GM23338 (cell line): Measurements from ENCODE around the gene ATP1A4. TPM values are rescaled to one million over a fixed set of nuclear protein-coding genes. Genes with fewer than 3 reads are reported as not detected.
A peak's percentile ranks its signal among the peaks of the same experiment; 100 is the strongest.

ENCODE experiments used
- ATAC-seq: fragments of 200-7000 bp; cut with Tn5 transposase; 3 replicates; pipeline ENCODE4 v1.9.1; 2020
- DNase-seq: peaks from one replicate; pipeline ENCODE4 v3.0.0-alpha.2; 2015; ENCODE audit warnings: low spot score
- H2AFZ ChIP-seq: fragments of 200-600 bp; sonication (generic); 2 replicates; pipeline ENCODE4 v1.8.0; 2016; ENCODE audit warnings: antibody characterized with exemption, mild to moderate bottlenecking, moderate library complexity
- H3F3A ChIP-seq: fragments of 200-600 bp; sonication (generic); replicated peaks from 2 replicates; pipeline ENCODE4 v1.8.0; 2017; ENCODE audit warnings: antibody characterized with exemption, mixed run types, low read depth
- H3K27ac ChIP-seq: fragments of 200-600 bp; sonication (generic); 2 replicates; pipeline ENCODE4 v1.6.1; 2016; ENCODE audit warnings: low read depth
- H3K27me3 ChIP-seq: fragments of 200-600 bp; sonication (generic); 2 replicates; pipeline ENCODE4 v1.8.0; 2016; ENCODE audit warnings: mild to moderate bottlenecking, mixed run types, moderate library complexity; ENCODE audit not compliant: insufficient read depth
- H3K36me3 ChIP-seq: fragments of 200-600 bp; sonication (generic); 2 replicates; pipeline ENCODE4 v1.8.0; 2016; ENCODE audit warnings: mild to moderate bottlenecking; ENCODE audit not compliant: insufficient read depth
- H3K4me1 ChIP-seq: fragments of 200-600 bp; sonication (generic); 2 replicates; pipeline ENCODE4 v1.8.0; 2016; ENCODE audit warnings: mild to moderate bottlenecking, moderate library complexity; ENCODE audit not compliant: insufficient read depth
- H3K4me2 ChIP-seq: fragments of 200-600 bp; sonication (generic); 2 replicates; pipeline ENCODE4 v1.7.1; 2017; ENCODE audit warnings: mixed run types
- H3K4me3 ChIP-seq: fragments of 200-600 bp; sonication (generic); 2 replicates; pipeline ENCODE4 v1.6.1; 2016; ENCODE audit warnings: mixed run types
- H3K79me2 ChIP-seq: fragments of 200-600 bp; sonication (generic); replicated peaks from 2 replicates; pipeline ENCODE4 v1.8.0; 2017; ENCODE audit warnings: mild to moderate bottlenecking; ENCODE audit not compliant: insufficient read depth
- H3K9me2 ChIP-seq: fragments of 200-600 bp; sonication (generic); 2 replicates; pipeline ENCODE4 v1.8.0; 2017; ENCODE audit not compliant: insufficient read depth
- H4K20me1 ChIP-seq: fragments of 200-600 bp; sonication (generic); replicated peaks from 2 replicates; pipeline ENCODE4 v1.8.0; 2017; ENCODE audit warnings: mild to moderate bottlenecking; ENCODE audit not compliant: insufficient read depth
- H3K27ac Mint-ChIP-seq: 2 replicates; pipeline ENCODE4 v1.8.0; 2020; ENCODE audit warnings: inconsistent platforms, mild to moderate bottlenecking, moderate library complexity, mixed read lengths
- H3K27me3 Mint-ChIP-seq: 3 replicates; pipeline ENCODE4 v1.8.0; 2022; ENCODE audit warnings: low read depth, mild to moderate bottlenecking, moderate library complexity, mixed read lengths, inconsistent platforms; ENCODE audit not compliant: insufficient read depth, poor library complexity
- H3K36me3 Mint-ChIP-seq: 3 replicates; pipeline ENCODE4 v1.8.0; 2021; ENCODE audit warnings: low read depth, mild to moderate bottlenecking, inconsistent platforms, moderate library complexity, mixed read lengths
- H3K4me1 Mint-ChIP-seq: 3 replicates; pipeline ENCODE4 v1.8.0; 2020; ENCODE audit warnings: mild to moderate bottlenecking, inconsistent platforms, mixed read lengths
- H3K4me3 Mint-ChIP-seq: 3 replicates; pipeline ENCODE4 v1.8.0; 2021; ENCODE audit warnings: moderate library complexity, mild to moderate bottlenecking, inconsistent platforms, mixed read lengths
- H3K9me3 Mint-ChIP-seq: 3 replicates; pipeline ENCODE4 v1.8.0; 2020; ENCODE audit warnings: moderate library complexity, mild to moderate bottlenecking, inconsistent platforms, mixed read lengths
- CREB1 ChIP-seq: fragments of 250-450 bp; sonication (Bioruptor Pico); IDR thresholded peaks from 2 replicates; pipeline ENCODE4 v1.5.0; 2020; ENCODE audit warnings: low read depth, mild to moderate bottlenecking, moderate library complexity
- ETS1 ChIP-seq: IDR thresholded peaks from 2 replicates; pipeline ENCODE4 v1.6.1; 2016; ENCODE audit warnings: antibody characterized with exemption
- EZH2 ChIP-seq: fragments of 200-600 bp; sonication (generic); IDR thresholded peaks from one replicate; pipeline ENCODE4 v1.8.0; 2017; ENCODE audit warnings: antibody characterized with exemption, mild to moderate bottlenecking, low read depth; ENCODE audit not compliant: unreplicated experiment
- NANOG ChIP-seq: IDR thresholded peaks from 2 replicates; pipeline ENCODE4 v1.6.1; 2016; ENCODE audit warnings: antibody characterized with exemption, borderline replicate concordance
- POLR2AphosphoS5 ChIP-seq: IDR thresholded peaks from 2 replicates; pipeline ENCODE4 v1.6.1; 2016; ENCODE audit warnings: antibody characterized with exemption, low read depth
- ZNF114 ChIP-seq: fragments of 250-450 bp; sonication (Bioruptor Pico); IDR thresholded peaks from 2 replicates; pipeline ENCODE4 v1.5.0; 2020; ENCODE audit warnings: mild to moderate bottlenecking, moderate library complexity
- ZNF331 ChIP-seq: fragments of 250-450 bp; sonication (Bioruptor Pico); IDR thresholded peaks from 2 replicates; pipeline ENCODE4 v1.5.0; 2020; ENCODE audit warnings: low read depth, mild to moderate bottlenecking, moderate library complexity
- polyA plus RNA-seq: library from polyadenylated mRNA; unstranded; fragments of >200 nt; fragmentation: Nextera tagmentation; extraction: Ambion mirVana; gene quantifications from 2 replicates; pipeline ENCODE4 v1.2.1, GENCODE V29; 2016
- total RNA-seq: library from RNA; depleted of rRNA; stranded (reverse); fragments of >200 nt; shearing (Covaris generic); gene quantifications from 2 replicates; pipeline ENCODE4 v1.2.3, GENCODE V29; 2014
- TF ChIP-seq, protein P1 (sequence below): fragments of 250-450 bp; sonication (Bioruptor Pico); IDR thresholded peaks from 2 replicates; pipeline ENCODE4 v1.5.0; 2020; ENCODE audit warnings: mild to moderate bottlenecking, moderate library complexity

The ATP1A4 gene
- total and polyA plus RNA-seq, 2 experiments from 2014 or later, result 0.27 to 0.63 TPM

GRCh38 chr1:160169553-160170399, 18.4 kb downstream of the ATP1A4 start:
- Histone ChIP-seq H3K4me2 (peak overlapping the region; percentile 56), H3K27ac (peak overlapping the region; percentile 97), H3F3A (peaks cover 20% of the 10 kb centered on the region), H3K4me1 (peaks cover 54% of the 10 kb centered on the region), H4K20me1 (no peaks in the 10 kb centered on the region), H3K79me2 (no peaks in the 10 kb centered on the region), H3K27me3 (no peaks in the 10 kb centered on the region), H3K36me3 (no peaks in the 10 kb centered on the region), H2AFZ (no peak overlapping the region), H3K9me2 (peaks cover 13% of the 10 kb centered on the region), H3K4me3 (peak overlapping the region; percentile 33)
- H3K4me3 Mint-ChIP-seq, result peak overlapping the region; percentile 60
- no peaks in the 10 kb centered on the region; the same call in 1 of the 3 replicates for H3K9me3 Mint-ChIP-seq
- DNase-seq (peak; percentile 96), ATAC-seq (peak; percentile 77)
- peak overlapping the region; percentile 95 for H3K27ac Mint-ChIP-seq
- TF ChIP-seq EZH2 (no peak), NANOG (peak; percentile 99), CREB1 (CRISPR knock-in tag) (peak; percentile 68), ZNF331 (CRISPR knock-in tag) (no peak), POLR2AphosphoS5 (peak; percentile 45; the same call in 1 of the 2 replicates), ETS1 (peak; percentile 95), ZNF114 (CRISPR knock-in tag) (no peak)
- TF ChIP-seq, protein P1, sequence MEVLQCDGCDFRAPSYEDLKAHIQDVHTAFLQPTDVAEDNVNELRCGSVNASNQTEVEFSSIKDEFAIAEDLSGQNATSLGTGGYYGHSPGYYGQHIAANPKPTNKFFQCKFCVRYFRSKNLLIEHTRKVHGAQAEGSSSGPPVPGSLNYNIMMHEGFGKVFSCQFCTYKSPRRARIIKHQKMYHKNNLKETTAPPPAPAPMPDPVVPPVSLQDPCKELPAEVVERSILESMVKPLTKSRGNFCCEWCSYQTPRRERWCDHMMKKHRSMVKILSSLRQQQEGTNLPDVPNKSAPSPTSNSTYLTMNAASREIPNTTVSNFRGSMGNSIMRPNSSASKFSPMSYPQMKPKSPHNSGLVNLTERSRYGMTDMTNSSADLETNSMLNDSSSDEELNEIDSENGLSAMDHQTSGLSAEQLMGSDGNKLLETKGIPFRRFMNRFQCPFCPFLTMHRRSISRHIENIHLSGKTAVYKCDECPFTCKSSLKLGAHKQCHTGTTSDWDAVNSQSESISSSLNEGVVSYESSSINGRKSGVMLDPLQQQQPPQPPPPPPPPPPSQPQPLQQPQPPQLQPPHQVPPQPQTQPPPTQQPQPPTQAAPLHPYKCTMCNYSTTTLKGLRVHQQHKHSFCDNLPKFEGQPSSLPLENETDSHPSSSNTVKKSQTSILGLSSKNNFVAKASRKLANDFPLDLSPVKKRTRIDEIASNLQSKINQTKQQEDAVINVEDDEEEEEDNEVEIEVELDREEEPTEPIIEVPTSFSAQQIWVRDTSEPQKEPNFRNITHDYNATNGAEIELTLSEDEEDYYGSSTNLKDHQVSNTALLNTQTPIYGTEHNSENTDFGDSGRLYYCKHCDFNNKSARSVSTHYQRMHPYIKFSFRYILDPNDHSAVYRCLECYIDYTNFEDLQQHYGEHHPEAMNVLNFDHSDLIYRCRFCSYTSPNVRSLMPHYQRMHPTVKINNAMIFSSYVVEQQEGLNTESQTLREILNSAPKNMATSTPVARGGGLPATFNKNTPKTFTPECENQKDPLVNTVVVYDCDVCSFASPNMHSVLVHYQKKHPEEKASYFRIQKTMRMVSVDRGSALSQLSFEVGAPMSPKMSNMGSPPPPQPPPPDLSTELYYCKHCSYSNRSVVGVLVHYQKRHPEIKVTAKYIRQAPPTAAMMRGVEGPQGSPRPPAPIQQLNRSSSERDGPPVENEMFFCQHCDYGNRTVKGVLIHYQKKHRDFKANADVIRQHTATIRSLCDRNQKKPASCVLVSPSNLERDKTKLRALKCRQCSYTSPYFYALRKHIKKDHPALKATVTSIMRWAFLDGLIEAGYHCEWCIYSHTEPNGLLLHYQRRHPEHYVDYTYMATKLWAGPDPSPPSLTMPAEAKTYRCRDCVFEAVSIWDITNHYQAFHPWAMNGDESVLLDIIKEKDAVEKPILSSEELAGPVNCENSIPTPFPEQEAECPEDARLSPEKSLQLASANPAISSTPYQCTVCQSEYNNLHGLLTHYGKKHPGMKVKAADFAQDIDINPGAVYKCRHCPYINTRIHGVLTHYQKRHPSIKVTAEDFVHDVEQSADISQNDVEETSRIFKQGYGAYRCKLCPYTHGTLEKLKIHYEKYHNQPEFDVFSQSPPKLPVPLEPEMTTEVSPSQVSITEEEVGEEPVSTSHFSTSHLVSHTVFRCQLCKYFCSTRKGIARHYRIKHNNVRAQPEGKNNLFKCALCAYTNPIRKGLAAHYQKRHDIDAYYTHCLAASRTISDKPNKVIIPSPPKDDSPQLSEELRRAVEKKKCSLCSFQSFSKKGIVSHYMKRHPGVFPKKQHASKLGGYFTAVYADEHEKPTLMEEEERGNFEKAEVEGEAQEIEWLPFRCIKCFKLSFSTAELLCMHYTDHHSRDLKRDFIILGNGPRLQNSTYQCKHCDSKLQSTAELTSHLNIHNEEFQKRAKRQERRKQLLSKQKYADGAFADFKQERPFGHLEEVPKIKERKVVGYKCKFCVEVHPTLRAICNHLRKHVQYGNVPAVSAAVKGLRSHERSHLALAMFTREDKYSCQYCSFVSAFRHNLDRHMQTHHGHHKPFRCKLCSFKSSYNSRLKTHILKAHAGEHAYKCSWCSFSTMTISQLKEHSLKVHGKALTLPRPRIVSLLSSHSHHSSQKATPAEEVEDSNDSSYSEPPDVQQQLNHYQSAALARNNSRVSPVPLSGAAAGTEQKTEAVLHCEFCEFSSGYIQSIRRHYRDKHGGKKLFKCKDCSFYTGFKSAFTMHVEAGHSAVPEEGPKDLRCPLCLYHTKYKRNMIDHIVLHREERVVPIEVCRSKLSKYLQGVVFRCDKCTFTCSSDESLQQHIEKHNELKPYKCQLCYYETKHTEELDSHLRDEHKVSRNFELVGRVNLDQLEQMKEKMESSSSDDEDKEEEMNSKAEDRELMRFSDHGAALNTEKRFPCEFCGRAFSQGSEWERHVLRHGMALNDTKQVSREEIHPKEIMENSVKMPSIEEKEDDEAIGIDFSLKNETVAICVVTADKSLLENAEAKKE, result peak; percentile 39; the same call in 1 of the 2 replicates
- peaks cover 61% of the 10 kb centered on the region for H3K4me1 Mint-ChIP-seq
- H3K27me3 Mint-ChIP-seq, result peaks cover 26% of the 10 kb centered on the region
- H3K36me3 Mint-ChIP-seq, result no peaks in the 10 kb centered on the region; the same call in 2 of the 3 replicates
